Endothelial cell of umbilical vein (primary cell): Measurements from ENCODE around the gene ANKRD23. TPM values are rescaled to one million over a fixed set of nuclear protein-coding genes. Genes with fewer than 3 reads are reported as not detected.

Experiments
- BruUV-seq: library from RNA; stranded (reverse); fragments of 400-500 nt; replicated peaks from 2 replicates; lab custom pipeline; 2021; lab: Mats Ljungman, UMichigan
- CTCF ChIA-PET: fragments of 300-600, 350-600 bp; sonication (Branson Sonifier 250); formaldehyde crosslinking; loops from one replicate; lab custom pipeline; 2021; ENCODE audit warnings: antibody characterized with exemption, inconsistent platforms; lab: Charles Lee
- POLR2A ChIA-PET: fragments of 300-600, 350-600 bp; sonication (Branson Sonifier 250); formaldehyde crosslinking; loops from one replicate; lab custom pipeline; 2021; ENCODE audit warnings: antibody characterized with exemption, inconsistent platforms; lab: Charles Lee
- DNase-seq: peaks from one replicate; pipeline ENCODE4 v3.0.0-alpha.2; 2011; ENCODE audit warnings: low read depth, low spot score
- FAIRE-seq: peaks from 2 replicates; lab custom pipeline; 2011; peaks lifted over from hg19 to GRCh38; lab: Jason Lieb, UNC
- H2AFZ ChIP-seq: 2 replicates; pipeline ENCODE4 v1.6.0; 2012; ENCODE audit warnings: low read depth, low read length, control low read depth, inconsistent platforms
- H3K27ac ChIP-seq: 2 replicates; pipeline ENCODE4 v1.5.1; 2011; ENCODE audit warnings: low read depth, mild to moderate bottlenecking, control low read depth, low read length, moderate library complexity; ENCODE audit not compliant: insufficient read depth
- H3K27me3 ChIP-seq, 2 experiments: 2 replicates each; pipeline versions ENCODE4 v1.6.0 to v1.6.1; 2011; ENCODE audit warnings: low read length in 2 of 2, mixed read lengths in 1 of 2; ENCODE audit not compliant: control insufficient read depth in 2 of 2, insufficient read depth in 2 of 2
- H3K36me3 ChIP-seq, 2 experiments: 2 replicates in 1 of 2; 3 replicates in 1 of 2; pipeline ENCODE4 v1.5.1; 2011; ENCODE audit warnings: low read length in 2 of 2, mild to moderate bottlenecking in 1 of 2, moderate library complexity in 1 of 2; ENCODE audit not compliant: control insufficient read depth in 2 of 2, insufficient read depth in 2 of 2; ENCODE audit errors: extremely low read depth in 1 of 2
- H3K4me1 ChIP-seq: 3 replicates; pipeline ENCODE4 v1.5.1; 2011; ENCODE audit warnings: mild to moderate bottlenecking, low read length; ENCODE audit not compliant: control insufficient read depth, insufficient read depth; ENCODE audit errors: extremely low read depth
- H3K4me2 ChIP-seq: 2 replicates; pipeline ENCODE4 v1.6.1; 2011; ENCODE audit warnings: low read length, control low read depth, mixed read lengths; ENCODE audit not compliant: insufficient read depth
- H3K4me3 ChIP-seq, 3 experiments: fragments of 200-600 bp in 1 of 3; sonication (generic), shearing (Covaris generic) in 1 of 3; replicated peaks in 1 of 3; 2 replicates each; pipeline ENCODE4 v1.5.1; 2011 to 2016; ENCODE audit warnings: control low read depth in 3 of 3, low read length in 3 of 3, mild to moderate bottlenecking in 2 of 3, inconsistent platforms in 1 of 3, low read depth in 1 of 3, moderate library complexity in 1 of 3; ENCODE audit not compliant: insufficient read depth in 1 of 3
- H3K79me2 ChIP-seq: 2 replicates; pipeline ENCODE4 v1.6.0; 2012; ENCODE audit warnings: low read length, inconsistent platforms; ENCODE audit not compliant: control insufficient read depth, insufficient read depth
- H3K9ac ChIP-seq: replicated peaks from 2 replicates; pipeline ENCODE3; 2011; ENCODE audit warnings: low read length, control low read depth; ENCODE audit not compliant: insufficient read depth; ENCODE audit errors: extremely low read depth
- H3K9me1 ChIP-seq: replicated peaks from 3 replicates; pipeline ENCODE4 v1.6.0; 2011; ENCODE audit warnings: mild to moderate bottlenecking, low read length; ENCODE audit not compliant: control insufficient read depth, insufficient read depth; ENCODE audit errors: extremely low read depth
- H3K9me3 ChIP-seq: replicated peaks from 2 replicates; pipeline ENCODE4 v1.5.1; 2012; ENCODE audit warnings: low read length, inconsistent platforms; ENCODE audit not compliant: control insufficient read depth, insufficient read depth
- H4K20me1 ChIP-seq: replicated peaks from 2 replicates; pipeline ENCODE3; 2011; ENCODE audit warnings: mild to moderate bottlenecking, low read length; ENCODE audit not compliant: control insufficient read depth, insufficient read depth; ENCODE audit errors: extremely low read depth
- CTCF ChIP-seq, 2 donors: IDR thresholded peaks; 1 replicate in 1 of 2; 2 replicates in 1 of 2; pipeline ENCODE4 v1.5.1; 2011; ENCODE audit warnings: low read length in 2 of 2, mild to moderate bottlenecking in 2 of 2, moderate library complexity in 2 of 2, control low read depth in 1 of 2, inconsistent platforms in 1 of 2, low read depth in 1 of 2; ENCODE audit not compliant: insufficient read depth in 1 of 2; ENCODE audit errors: extremely low read depth in 1 of 2
- EZH2 ChIP-seq: IDR thresholded peaks from 2 replicates; pipeline ENCODE4 v1.6.1; 2012; ENCODE audit warnings: borderline replicate concordance, low read depth, mild to moderate bottlenecking, moderate library complexity, low read length, inconsistent platforms; ENCODE audit not compliant: severe bottlenecking
- FOS ChIP-seq: IDR thresholded peaks from 2 replicates; pipeline ENCODE4 v1.6.1; 2011; ENCODE audit warnings: mild to moderate bottlenecking, low read length, moderate library complexity, borderline replicate concordance; ENCODE audit not compliant: insufficient read depth
- GATA2 ChIP-seq: IDR thresholded peaks from 2 replicates; pipeline ENCODE4 v1.7.0; 2011; ENCODE audit warnings: low read depth, mild to moderate bottlenecking, moderate library complexity, mixed read lengths, low read length; ENCODE audit not compliant: insufficient read length, insufficient read depth
- JUN ChIP-seq: IDR thresholded peaks from 2 replicates; pipeline ENCODE4 v1.6.1; 2011; ENCODE audit warnings: borderline replicate concordance, low read depth; ENCODE audit not compliant: insufficient read length, insufficient read depth
- MAX ChIP-seq: IDR thresholded peaks from 2 replicates; pipeline ENCODE4 v1.6.1; 2011; ENCODE audit not compliant: insufficient read depth, insufficient read length
- MYC ChIP-seq: IDR thresholded peaks from one replicate; pipeline ENCODE4 v1.6.1; 2011; ENCODE audit warnings: mild to moderate bottlenecking, low read depth, low read length
- POLR2A ChIP-seq: IDR thresholded peaks from 2 replicates; pipeline ENCODE4 v1.6.1; 2012; ENCODE audit warnings: low read depth, mild to moderate bottlenecking, control low read depth, low read length
- POLR2AphosphoS5 ChIP-seq: IDR thresholded peaks from 2 replicates; pipeline ENCODE4 v1.6.1; 2012; ENCODE audit warnings: low read depth, mild to moderate bottlenecking, control low read depth, low read length, moderate library complexity; ENCODE audit not compliant: insufficient read depth
- dilution Hi-C: fragments of 300-500 bp; cut with MboI; formaldehyde crosslinking; loops from one replicate; pipeline ENCODE4 v1.15.0; 2019; ENCODE audit warnings: low sequenced_read_pairs; ENCODE audit not compliant: extremely low pct_ligation_motif_present
- intact Hi-C: fragments of 100-400 bp; cut with micrococcal nuclease; formaldehyde crosslinking; loops from one replicate; pipeline ENCODE4 v1.10.0; 2022
- polyA plus RNA-seq, 4 experiments: library from polyadenylated mRNA; depleted of rRNA in 3 of 4; stranded (reverse) in 3 of 4; unstranded in 1 of 4; fragments of >200 nt; gene quantifications; 2 replicates each; pipeline versions ENCODE4 v1.2.1 to v1.2.3, GENCODE V29; 2011 to 2012; ENCODE audit warnings: missing spikeins in 1 of 4
- total RNA-seq: library from RNA; stranded (reverse); gene quantifications from 2 replicates; pipeline ENCODE4 v1.2.3, GENCODE V29; 2021

The ANKRD23 gene
- total and polyA plus RNA-seq, 2 donors (not counting 3 experiments of a cell fraction or from before 2014, with no cell fraction given), result 1.7 to 3.6 TPM

GRCh38 chr2:96853321-96853720 lies 9.5 kb upstream of the ANKRD23 start:
- ChIA-PET CTCF (interaction anchor here (1.6 kb wide), 1 partner anchor 97 kb away, joined by 4 read pairs; no protein-coding TSS in a partner anchor), POLR2A (no interaction called here)
- intact Hi-C loops, result no loop called here

More at GRCh38 chr2:96853321-96853720, 9.5 kb upstream of the ANKRD23 start:
- BruUV-seq, result no TSS peak
- Histone ChIP-seq H3K27ac (no peak overlapping the region), H3K79me2 (peaks cover 3% of the 10 kb centered on the region), H4K20me1 (no peaks in the 10 kb centered on the region), H3K9me1 (no peaks in the 10 kb centered on the region), H3K4me3 (no peak overlapping the region), H3K36me3 (peaks cover 0 to 11% of the 10 kb centered on the region in 2 experiments), H2AFZ (no peak overlapping the region), H3K4me1 (peaks cover 9% of the 10 kb centered on the region), H3K9ac (no peak overlapping the region), H3K4me2 (no peak overlapping the region), H3K9me3 (no peaks in the 10 kb centered on the region), H3K27me3 (no peaks in the 10 kb centered on the region)
- dilution Hi-C loops, result no loop called here
- FAIRE-seq (no peak), DNase-seq (no peak)
- TF ChIP-seq MYC (no peak), EZH2 (no peak), GATA2 (no peak), FOS (no peak), POLR2A (no peak), MAX (no peak), POLR2AphosphoS5 (no peak), CTCF (IDR thresholded peaks at IDR 0.05; ENCODE audit: extremely low read depth in 1 of 2, insufficient read depth in 1 of 2, low read depth in 1 of 2, low read length in 2 of 2) (no peak), JUN (no peak)
